ENCODE results near the gene CCND1. TPM values are rescaled to one million over a fixed set of nuclear protein-coding genes. Genes with fewer than 3 reads are reported as not detected.

Gene CCND1
- total RNA-seq, 4 donors from 2014 or later = 90.1 to 451 (median 213) TPM

GRCh38 chr11:69620683-69621290, 20.2 kb upstream of the CCND1 start:
- no peak for TF ChIP-seq CTCF (IDR thresholded peaks at IDR 0.05; ENCODE audit: low read depth)

- no peak for TF ChIP-seq CTCF (IDR thresholded peaks at IDR 0.05; ENCODE audit: low read depth)
Observed at GRCh38 chr11:69624293-69624692, 16.7 kb upstream of the CCND1 start.

GRCh38 chr11:69625476-69625875, 15.5 kb upstream of the CCND1 start:
- no peak for TF ChIP-seq CTCF (IDR thresholded peaks at IDR 0.05; ENCODE audit: low read depth)

- no peak for TF ChIP-seq CTCF (IDR thresholded peaks at IDR 0.05; ENCODE audit: low read depth)
Observed at GRCh38 chr11:69627551-69627950, 13.4 kb upstream of the CCND1 start.

GRCh38 chr11:69630017-69630416, 10.9 kb upstream of the CCND1 start:
- no peak for TF ChIP-seq CTCF (IDR thresholded peaks at IDR 0.05; ENCODE audit: low read depth)

- no peak for TF ChIP-seq CTCF (IDR thresholded peaks at IDR 0.05; ENCODE audit: low read depth)
Observed at GRCh38 chr11:69630424-69630823, 10.5 kb upstream of the CCND1 start.

- no peak for TF ChIP-seq CTCF (IDR thresholded peaks at IDR 0.05; ENCODE audit: low read depth)
Observed at GRCh38 chr11:69632900-69633299, 8.1 kb upstream of the CCND1 start.

Measured in subcutaneous adipose tissue (tissue), 4 donors.